Spleen (tissue), 7 donors: Measurements from ENCODE around the gene ZC3H6.

Source experiments
- CTCF ChIP-seq, 11 experiments: fragments of 200-600 bp in 7 of 11; fragments of 450-650 bp in 4 of 11; sonication (generic) in 4 of 11; IDR thresholded peaks in 8 of 11; conservative IDR thresholded peaks in 3 of 11; 1 replicate in 7 of 11; 2 replicates in 4 of 11; pipeline versions ENCODE4 v1.4.0 to v1.8.0; 2016 to 2021; ENCODE audit warnings: antibody characterized with exemption in 11 of 11, inconsistent platforms in 4 of 11, mild to moderate bottlenecking in 1 of 11
- POLR2A ChIP-seq, 3 donors: fragments of 450-650 bp; IDR thresholded peaks; one replicate each; pipeline ENCODE4 v1.5.1; 2017; ENCODE audit warnings: antibody characterized with exemption in 3 of 3, mild to moderate bottlenecking in 1 of 3
- POLR2AphosphoS5 ChIP-seq, 3 donors: sonication (generic); formaldehyde crosslinking; IDR thresholded peaks; one replicate each; pipeline ENCODE4 v1.5.1; 2017; ENCODE audit warnings: antibody characterized with exemption in 3 of 3
- donor health status: DM: no; HTN: no; CAD: no; lungs with moderate emphysema.
- donor health status: DM: no; HTN: no; CAD: no.
- donor health status: DM: no; HTN: no; CAD: no.

DNA sequence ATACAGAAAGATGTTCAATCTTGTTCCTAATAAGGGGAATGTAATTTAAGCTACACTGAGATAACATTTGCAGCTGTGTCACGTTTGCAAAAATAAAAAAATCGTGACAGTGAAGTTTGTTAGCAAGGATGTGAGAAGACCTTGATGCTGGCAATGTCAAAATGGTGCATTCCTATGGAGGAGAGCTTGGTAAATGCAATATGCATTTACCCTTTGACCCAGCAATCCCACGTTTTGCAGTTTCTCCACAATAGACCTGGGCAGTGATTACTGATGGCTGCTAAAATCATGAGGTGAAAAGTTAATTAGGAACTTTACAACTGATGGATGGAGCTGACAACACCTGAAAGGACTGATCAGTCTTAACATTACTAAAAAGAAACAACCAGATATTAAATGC, 43.1 kb downstream of the ZC3H6 start:
- TF ChIP-seq POLR2A (IDR thresholded peaks at IDR 0.05) (no peak), CTCF (IDR thresholded peaks at IDR 0.05 in 8 of 11, conservative IDR thresholded peaks at IDR 0.05 in 3 of 11) (no peak), POLR2AphosphoS5 (IDR thresholded peaks at IDR 0.05) (no peak)
